ENCODE data around the gene PGM3.

Gene PGM3

DNA sequence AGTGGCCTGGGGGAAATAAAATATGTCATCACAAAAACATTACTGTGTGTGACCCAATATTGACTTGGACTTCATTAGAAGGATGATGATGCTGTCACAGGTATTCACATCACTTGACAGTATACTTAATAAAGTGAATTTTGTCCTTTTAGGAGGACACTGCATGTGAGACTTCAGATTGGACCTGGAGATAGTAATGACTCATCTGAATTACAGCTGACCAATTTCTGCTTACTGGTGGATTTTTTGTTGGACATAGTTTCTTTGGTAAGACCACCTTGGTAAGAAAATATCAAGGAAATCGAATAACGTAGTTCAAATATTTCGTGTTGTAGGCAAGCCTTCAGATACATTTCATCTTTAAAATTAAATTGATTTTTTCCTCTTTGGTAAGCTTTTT, 68.5 kb downstream of the PGM3 start:
- FAIRE-seq, result no peak
- no peak for DNase-seq (ENCODE audit: insufficient read length, low spot score)

GRCh38 chr6:83119742-83120300, 73.2 kb downstream of the PGM3 start:
- FAIRE-seq (no peak), DNase-seq (ENCODE audit: insufficient read length, low spot score) (no peak)

- DNase-seq (ENCODE audit: insufficient read length, low spot score) (no peak), FAIRE-seq (no peak)
Measured at GRCh38 chr6:83117802-83118201, 75.3 kb downstream of the PGM3 start.
